ENCODE data around the gene ATG2A. TPM values are rescaled to one million over a fixed set of nuclear protein-coding genes. Genes with fewer than 3 reads are reported as not detected.

The ATG2A gene
- total RNA-seq, 6 donors from 2014 or later: 24.6 to 59.2 (median 33.3) TPM

DNA sequence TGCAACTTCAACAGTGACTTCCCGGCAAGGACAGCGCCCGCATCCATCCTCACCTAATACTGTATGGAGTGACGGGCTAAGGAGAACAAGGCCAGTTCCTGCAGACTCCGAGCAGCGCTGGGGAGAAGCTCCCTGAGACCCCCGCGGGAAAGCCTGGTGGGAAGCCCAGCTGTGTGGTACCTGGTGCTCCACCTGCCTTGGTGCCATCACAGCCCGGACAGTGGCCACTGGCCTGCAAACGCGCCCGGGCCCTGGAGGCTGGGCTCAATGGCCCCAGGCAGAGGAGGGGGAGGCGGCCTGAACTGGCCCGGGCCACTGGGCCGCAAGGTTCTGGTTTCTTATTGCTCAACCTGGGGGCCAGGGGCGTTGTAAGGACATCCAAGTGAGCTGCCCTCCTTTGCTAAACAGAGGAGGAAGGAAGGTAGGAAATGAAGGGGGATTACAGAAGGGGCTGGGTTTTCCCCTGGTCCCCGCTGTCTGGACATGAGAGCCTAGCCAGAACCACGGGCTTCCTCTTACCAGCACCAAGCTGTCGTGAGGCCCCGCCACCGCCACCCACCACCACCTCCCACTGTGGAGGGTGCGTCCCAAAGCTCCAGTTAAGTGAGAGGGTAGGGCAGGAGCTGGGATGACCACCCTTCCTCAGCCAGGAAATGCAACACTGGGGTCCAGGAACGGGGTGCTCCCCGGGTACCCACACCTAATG lies 64.1 kb downstream of the ATG2A start:
- ATAC-seq (ENCODE audit: low FRiP score in 2 of 2): no peak
- H3K4me1 ChIP-seq: peaks cover 91 to 98% (median 94%) of the 10 kb centered on the region in 4 donors
- WGBS, 2 donors: 71 to 78% methylated on average over 13 to 21 of the region's 24 CpGs
- TF ChIP-seq POLR2A (IDR thresholded peaks at IDR 0.05) (no peak), POLR2AphosphoS5 (IDR thresholded peaks at IDR 0.05) (no peak), EP300 (IDR thresholded peaks at IDR 0.05) (no peak)
- TF ChIP-seq, protein P1, sequence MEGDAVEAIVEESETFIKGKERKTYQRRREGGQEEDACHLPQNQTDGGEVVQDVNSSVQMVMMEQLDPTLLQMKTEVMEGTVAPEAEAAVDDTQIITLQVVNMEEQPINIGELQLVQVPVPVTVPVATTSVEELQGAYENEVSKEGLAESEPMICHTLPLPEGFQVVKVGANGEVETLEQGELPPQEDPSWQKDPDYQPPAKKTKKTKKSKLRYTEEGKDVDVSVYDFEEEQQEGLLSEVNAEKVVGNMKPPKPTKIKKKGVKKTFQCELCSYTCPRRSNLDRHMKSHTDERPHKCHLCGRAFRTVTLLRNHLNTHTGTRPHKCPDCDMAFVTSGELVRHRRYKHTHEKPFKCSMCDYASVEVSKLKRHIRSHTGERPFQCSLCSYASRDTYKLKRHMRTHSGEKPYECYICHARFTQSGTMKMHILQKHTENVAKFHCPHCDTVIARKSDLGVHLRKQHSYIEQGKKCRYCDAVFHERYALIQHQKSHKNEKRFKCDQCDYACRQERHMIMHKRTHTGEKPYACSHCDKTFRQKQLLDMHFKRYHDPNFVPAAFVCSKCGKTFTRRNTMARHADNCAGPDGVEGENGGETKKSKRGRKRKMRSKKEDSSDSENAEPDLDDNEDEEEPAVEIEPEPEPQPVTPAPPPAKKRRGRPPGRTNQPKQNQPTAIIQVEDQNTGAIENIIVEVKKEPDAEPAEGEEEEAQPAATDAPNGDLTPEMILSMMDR (IDR thresholded peaks at IDR 0.05): no peak
- peak overlapping the region; percentile 82 to 95 (median 88) for H3K27ac ChIP-seq
- no peaks in the 10 kb centered on the region for H3K27me3 ChIP-seq
- no peaks in the 10 kb centered on the region for H3K9me3 ChIP-seq
- H3K36me3 ChIP-seq: peaks cover 0 to 38% (median 18%) of the 10 kb centered on the region in 4 donors
- no peak for DNase-seq
- H3K4me3 ChIP-seq: no peak overlapping the region

DNA sequence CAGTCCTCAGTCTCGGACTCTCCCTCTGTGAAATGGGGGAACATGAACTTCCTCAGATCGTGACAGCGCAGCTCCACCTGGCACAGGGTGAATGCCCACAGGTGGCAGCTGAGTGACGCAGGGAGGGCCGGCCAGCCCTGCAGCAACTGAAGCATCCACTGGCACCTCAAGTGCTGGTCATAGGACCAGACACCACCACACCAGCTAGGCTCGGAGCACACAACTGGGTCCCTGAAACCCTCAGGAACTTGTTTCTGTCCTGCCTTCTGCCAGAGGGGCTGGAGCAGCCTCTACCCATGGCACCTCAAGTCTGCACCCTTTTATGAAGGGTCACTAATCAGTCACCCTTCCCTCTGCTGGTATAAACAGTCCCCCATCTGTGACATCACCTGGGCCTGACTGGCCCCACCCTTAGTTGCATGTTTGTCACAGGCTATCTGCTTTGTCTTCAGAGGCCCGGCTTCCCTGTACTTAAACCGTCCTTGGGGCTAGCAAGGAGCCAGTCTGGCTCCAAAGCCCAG lies 65.1 kb downstream of the ATG2A start:
- Histone ChIP-seq H3K9me3 (no peaks in the 10 kb centered on the region), H3K27me3 (no peaks in the 10 kb centered on the region), H3K36me3 (peaks cover 0 to 27% (median 18%) of the 10 kb centered on the region in 4 donors), H3K27ac (peak overlapping the region; percentile 82 to 95 (median 88)), H3K4me1 (peaks cover 89 to 96% (median 93%) of the 10 kb centered on the region in 4 donors), H3K4me3 (no peak overlapping the region)
- WGBS, 2 donors: 79 to 85% methylated on average over 5 to 8 of the region's 8 CpGs
- DNase-seq: no peak
- no peak for TF ChIP-seq POLR2AphosphoS5 (IDR thresholded peaks at IDR 0.05)
- TF ChIP-seq, protein P1 (IDR thresholded peaks at IDR 0.05): no peak
- no peak for TF ChIP-seq POLR2A (IDR thresholded peaks at IDR 0.05)
- no peak for TF ChIP-seq EP300 (IDR thresholded peaks at IDR 0.05)
- no peak for ATAC-seq (ENCODE audit: low FRiP score in 2 of 2)

DNA sequence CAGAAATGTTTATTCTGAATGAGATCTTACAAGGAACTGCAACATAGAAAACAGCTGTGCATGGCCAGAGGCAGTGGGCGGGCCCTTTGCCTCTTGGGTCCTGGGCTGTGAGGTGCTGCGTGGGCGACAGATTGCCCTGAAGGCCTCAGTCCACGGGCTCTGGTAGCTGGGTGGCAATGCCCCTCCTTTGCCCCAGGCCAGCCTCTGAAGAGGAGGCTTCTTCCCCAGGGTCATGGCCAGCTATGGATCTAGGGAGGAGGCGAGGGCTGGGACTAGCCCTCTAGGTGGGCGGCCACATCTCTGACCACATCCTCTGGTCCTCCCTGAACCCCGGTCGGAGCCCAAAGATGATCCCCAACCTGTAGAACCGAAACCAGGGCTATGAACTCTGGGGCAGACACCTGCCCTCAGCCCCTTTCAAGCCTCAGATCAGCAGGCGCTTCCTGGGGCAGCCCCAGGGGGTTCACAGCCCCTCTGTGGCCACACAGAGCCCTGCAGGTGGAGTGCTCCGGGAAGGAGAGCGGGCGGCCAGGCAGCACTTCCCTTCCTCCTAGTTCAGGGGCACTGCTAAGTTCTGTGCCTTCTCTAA lies 65.9 kb downstream of the ATG2A start:
- Histone ChIP-seq H3K36me3 (peaks cover 0 to 26% (median 15%) of the 10 kb centered on the region in 4 donors), H3K27ac (peak overlapping the region; percentile 33 to 95 (median 87)), H3K9me3 (no peaks in the 10 kb centered on the region), H3K27me3 (no peaks in the 10 kb centered on the region), H3K4me3 (no peak overlapping the region), H3K4me1 (peaks cover 80 to 91% (median 88%) of the 10 kb centered on the region in 4 donors)
- DNase-seq: no peak
- no peak for ATAC-seq (ENCODE audit: low FRiP score in 2 of 2)
- 52 to 68% methylated on average over 7 to 13 of the region's 13 CpGs for WGBS, 2 donors
- TF ChIP-seq POLR2A (IDR thresholded peaks at IDR 0.05) (no peak), EP300 (IDR thresholded peaks at IDR 0.05) (no peak), POLR2AphosphoS5 (IDR thresholded peaks at IDR 0.05) (peak; percentile 6 to 47)
- TF ChIP-seq, protein P1 (IDR thresholded peaks at IDR 0.05): peak in 2 of 6 experiments; percentile 12 to 22

DNA sequence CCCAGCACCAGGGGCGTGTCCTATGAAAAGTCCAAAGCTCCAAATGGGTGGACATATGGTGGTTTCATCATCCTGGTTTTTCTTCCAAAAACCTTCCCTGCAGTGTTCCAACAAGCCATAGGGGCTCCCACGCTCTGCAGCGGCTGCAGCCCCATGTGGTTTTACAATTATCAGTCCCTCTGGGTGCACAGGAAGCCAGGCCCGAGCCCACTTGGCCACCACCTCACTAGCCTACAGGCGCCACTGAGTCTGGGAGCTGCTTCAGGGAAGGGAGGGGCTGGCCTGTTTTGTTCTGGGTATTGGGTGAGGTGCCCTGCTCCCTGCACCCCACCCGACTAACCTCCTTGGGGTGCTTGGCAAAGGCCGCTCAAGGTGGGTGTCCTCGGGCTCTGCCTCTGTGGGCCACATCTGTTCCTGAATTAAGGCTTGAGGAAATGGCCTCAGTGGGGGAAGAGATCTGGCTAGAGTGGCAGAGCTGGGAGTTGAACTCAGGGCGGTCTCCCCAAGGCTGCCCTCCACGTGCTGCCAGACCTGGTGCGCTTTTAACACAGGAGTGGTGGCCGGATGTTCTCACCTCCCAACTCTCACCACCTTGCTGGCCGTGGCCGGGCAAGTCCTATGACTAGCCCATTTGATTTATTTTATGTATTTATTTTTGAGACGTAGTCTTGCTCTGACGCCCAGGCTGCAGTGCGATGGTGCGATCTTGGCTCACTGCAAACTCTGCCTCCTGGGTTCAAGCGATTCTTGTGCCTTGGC lies 67.2 kb downstream of the ATG2A start:
- Histone ChIP-seq H3K36me3 (peaks cover 0 to 25% (median 15%) of the 10 kb centered on the region in 4 donors), H3K4me3 (no peak overlapping the region), H3K27me3 (no peaks in the 10 kb centered on the region), H3K4me1 (peaks cover 73 to 86% (median 81%) of the 10 kb centered on the region in 4 donors), H3K27ac (peak overlapping the region; percentile 21 to 95 (median 87)), H3K9me3 (no peaks in the 10 kb centered on the region)
- DNase-seq (no peak), ATAC-seq (ENCODE audit: low FRiP score in 2 of 2) (no peak)
- no peak for TF ChIP-seq POLR2A (IDR thresholded peaks at IDR 0.05)
- TF ChIP-seq EP300 (IDR thresholded peaks at IDR 0.05): no peak
- TF ChIP-seq, protein P1 (IDR thresholded peaks at IDR 0.05): no peak
- TF ChIP-seq POLR2AphosphoS5 (IDR thresholded peaks at IDR 0.05): no peak
- WGBS, 2 donors: 83 to 88% methylated on average over 16 to 19 of the region's 19 CpGs
